GM19438 (cell line): ENCODE results near the gene LMAN2.

Experiments
- ATAC-seq: cut with Tn5 transposase; IDR thresholded peaks from one replicate; pipeline ENCODE4 v1.9.1; 2021; ENCODE audit warnings: low read depth; ENCODE audit not compliant: unreplicated experiment

LMAN2 gene

DNA sequence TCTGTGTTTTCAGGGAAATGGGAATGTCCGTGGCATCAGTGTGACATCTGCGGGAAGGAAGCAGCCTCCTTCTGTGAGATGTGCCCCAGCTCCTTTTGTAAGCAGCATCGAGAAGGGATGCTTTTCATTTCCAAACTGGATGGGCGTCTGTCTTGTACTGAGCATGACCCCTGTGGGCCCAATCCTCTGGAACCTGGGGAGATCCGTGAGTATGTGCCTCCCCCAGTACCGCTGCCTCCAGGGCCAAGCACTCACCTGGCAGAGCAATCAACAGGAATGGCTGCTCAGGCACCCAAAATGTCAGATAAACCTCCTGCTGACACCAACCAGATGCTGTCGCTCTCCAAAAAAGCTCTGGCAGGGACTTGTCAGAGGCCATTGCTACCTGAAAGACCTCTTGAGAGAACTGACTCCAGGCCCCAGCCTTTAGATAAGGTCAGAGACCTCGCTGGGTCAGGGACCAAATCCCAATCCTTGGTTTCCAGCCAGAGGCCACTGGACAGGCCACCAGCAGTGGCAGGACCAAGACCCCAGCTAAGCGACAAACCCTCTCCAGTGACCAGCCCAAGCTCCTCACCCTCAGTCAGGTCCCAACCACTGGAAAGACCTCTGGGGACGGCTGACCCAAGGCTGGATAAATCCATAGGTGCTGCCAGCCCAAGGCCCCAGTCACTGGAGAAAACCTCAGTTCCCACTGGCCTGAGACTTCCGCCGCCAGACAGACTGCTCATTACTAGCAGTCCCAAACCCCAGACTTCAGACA is 57.5 kb downstream of the LMAN2 start:
- ATAC-seq, result no peak

DNA sequence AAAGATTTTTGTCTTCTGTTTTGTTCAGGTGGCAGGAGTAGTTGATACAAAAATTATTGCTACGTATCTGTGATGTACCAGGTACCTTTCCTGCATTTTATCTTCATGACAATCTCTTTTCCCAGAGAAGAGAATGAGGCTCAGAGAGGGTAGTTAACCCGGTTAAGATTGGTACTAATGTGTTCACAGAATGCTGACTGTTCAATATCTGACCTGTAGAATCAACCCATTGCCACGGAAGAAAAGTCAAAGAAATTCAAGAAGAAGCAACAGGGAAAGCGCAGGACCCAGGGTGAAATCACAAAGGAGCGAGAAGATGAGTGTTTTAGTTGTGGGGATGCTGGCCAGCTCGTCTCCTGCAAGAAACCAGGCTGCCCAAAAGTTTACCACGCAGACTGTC is 59.7 kb downstream of the LMAN2 start:
- ATAC-seq, result no peak

DNA sequence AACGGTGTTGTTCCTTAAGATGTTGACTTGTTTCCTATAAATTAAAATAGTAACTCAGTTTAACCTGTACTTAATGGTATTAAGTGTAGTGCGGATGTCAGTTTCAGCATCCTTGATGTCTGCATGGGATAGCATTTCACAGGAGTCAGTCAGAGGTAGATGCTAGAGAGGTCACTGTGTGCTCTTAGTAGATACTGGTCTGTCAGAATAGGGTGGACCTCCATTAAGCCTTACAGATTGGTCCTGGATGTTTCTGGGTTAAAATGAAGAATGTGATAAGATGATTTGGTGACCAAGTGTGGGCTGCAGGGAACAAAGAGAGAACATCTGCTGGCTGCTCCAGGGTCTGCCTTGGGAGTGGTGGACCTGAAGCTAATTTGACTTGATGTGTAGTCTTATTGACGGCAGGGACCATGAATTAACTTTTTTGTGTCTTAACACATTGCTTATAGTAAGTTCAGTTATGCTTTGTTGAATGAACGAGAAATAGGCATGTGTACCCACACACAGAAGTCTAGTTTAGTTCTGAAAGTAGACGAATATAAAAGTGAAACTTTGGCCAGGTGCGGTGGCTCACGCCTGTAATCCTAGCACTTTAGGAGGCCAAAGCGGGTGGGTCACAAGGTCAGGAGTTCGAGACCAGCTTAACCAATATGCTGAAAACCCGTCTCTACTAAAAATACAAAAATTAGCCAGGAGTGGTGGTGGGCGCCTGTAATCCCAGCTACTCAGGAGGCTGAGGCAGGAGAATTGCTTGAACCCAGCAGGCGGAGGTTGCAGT is 60.5 kb downstream of the LMAN2 start:
- ATAC-seq, result no peak

DNA sequence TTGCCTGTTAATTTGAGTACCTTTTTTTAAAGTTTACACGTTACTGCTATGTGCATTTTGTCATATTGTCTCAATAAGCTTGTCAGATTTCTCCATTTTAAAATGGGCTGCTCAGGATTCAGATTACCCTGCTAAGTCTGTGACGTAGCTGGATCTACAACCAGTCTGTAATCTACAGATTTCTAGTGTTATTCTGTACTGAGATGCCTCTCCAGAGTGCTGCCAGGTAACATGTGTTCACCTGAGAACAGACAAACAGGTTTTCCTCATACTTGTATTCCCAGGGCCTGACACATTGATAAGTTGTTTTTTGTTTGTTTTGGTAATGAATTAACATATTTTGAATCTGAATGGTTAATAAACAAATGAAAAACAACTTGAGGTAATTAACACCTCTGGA is 63.3 kb downstream of the LMAN2 start:
- no peak for ATAC-seq
